PFSK-1 (cell line): ENCODE results near the gene ADGRB2.
A peak's percentile ranks its signal among the peaks of the same experiment; 100 is the strongest.

Source experiments
- POLR2AphosphoS5 ChIP-seq: IDR thresholded peaks from 2 replicates; pipeline ENCODE4 v1.6.1; 2012; ENCODE audit warnings: low read depth, mild to moderate bottlenecking, control low read depth, low read length, moderate library complexity
- SIN3A ChIP-seq: IDR thresholded peaks from 2 replicates; pipeline ENCODE4 v1.6.1; 2012; ENCODE audit warnings: mild to moderate bottlenecking, low read length, moderate library complexity, borderline replicate concordance; ENCODE audit not compliant: insufficient read depth
- TAF1 ChIP-seq: IDR thresholded peaks from 2 replicates; pipeline ENCODE4 v1.6.1; 2012; ENCODE audit warnings: low read length, control low read depth, borderline replicate concordance; ENCODE audit not compliant: insufficient read depth
- TF ChIP-seq, protein P1 (sequence below), 2 experiments: IDR thresholded peaks; 2 replicates each; pipeline versions ENCODE4 v1.6.1 to v1.8.0; 2011 to 2012; ENCODE audit warnings: low read depth in 2 of 2, low read length in 2 of 2, control low read depth in 1 of 2, inconsistent platforms in 1 of 2, mild to moderate bottlenecking in 1 of 2, moderate library complexity in 1 of 2; ENCODE audit not compliant: insufficient read depth in 1 of 2

DNA sequence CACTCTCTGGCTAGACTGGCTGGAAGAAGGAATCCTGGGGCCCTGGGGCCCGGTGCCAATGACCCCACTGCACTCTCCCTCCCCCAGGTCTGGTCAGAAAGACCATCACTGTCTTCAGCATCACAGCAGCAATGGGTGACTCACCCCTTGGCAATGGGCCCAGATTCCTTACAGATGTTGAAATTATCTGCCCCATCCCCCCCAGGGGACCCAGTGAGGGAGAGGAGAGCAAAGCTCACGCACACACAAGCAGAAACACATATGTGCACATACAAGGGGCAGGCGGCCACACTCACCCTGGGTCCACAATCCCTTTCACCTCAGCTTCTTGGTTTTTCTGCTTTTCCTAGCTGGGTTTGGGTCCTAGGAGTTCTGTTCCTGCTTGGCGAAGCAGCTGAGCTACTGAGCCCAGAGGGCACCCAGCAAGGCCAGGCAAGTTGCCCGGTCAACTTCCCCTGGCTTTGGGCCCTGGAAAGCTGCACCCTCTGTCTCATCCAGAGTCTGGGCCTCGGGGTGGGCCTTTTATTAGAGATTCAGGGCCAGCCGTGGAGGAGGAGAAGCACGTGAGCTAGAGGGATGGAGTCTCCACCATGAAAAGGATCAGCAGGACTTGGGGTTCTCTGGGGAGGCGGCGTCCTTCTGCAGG, 62.9 kb downstream of the ADGRB2 start:
- TF ChIP-seq, protein P1, sequence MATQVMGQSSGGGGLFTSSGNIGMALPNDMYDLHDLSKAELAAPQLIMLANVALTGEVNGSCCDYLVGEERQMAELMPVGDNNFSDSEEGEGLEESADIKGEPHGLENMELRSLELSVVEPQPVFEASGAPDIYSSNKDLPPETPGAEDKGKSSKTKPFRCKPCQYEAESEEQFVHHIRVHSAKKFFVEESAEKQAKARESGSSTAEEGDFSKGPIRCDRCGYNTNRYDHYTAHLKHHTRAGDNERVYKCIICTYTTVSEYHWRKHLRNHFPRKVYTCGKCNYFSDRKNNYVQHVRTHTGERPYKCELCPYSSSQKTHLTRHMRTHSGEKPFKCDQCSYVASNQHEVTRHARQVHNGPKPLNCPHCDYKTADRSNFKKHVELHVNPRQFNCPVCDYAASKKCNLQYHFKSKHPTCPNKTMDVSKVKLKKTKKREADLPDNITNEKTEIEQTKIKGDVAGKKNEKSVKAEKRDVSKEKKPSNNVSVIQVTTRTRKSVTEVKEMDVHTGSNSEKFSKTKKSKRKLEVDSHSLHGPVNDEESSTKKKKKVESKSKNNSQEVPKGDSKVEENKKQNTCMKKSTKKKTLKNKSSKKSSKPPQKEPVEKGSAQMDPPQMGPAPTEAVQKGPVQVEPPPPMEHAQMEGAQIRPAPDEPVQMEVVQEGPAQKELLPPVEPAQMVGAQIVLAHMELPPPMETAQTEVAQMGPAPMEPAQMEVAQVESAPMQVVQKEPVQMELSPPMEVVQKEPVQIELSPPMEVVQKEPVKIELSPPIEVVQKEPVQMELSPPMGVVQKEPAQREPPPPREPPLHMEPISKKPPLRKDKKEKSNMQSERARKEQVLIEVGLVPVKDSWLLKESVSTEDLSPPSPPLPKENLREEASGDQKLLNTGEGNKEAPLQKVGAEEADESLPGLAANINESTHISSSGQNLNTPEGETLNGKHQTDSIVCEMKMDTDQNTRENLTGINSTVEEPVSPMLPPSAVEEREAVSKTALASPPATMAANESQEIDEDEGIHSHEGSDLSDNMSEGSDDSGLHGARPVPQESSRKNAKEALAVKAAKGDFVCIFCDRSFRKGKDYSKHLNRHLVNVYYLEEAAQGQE (IDR thresholded peaks at IDR 0.05; ENCODE audit: insufficient read depth in 1 of 2, low read depth in 2 of 2, low read length in 2 of 2), result peak; percentile 16 to 60; a peak in 1 of 4 replicates
- peak; percentile 40; the same call in 1 of the 2 replicates for TF ChIP-seq POLR2AphosphoS5
- peak; percentile 42; the same call in 1 of the 2 replicates for TF ChIP-seq SIN3A
- peak; percentile 48; the same call in 1 of the 2 replicates for TF ChIP-seq TAF1
